IMR-90 (cell line): ENCODE measurements around the gene SYNM. TPM values are rescaled to one million over a fixed set of nuclear protein-coding genes. Genes with fewer than 3 reads are reported as not detected.

Source experiments
- ATAC-seq: fragments of 200-7000 bp; cut with Tn5 transposase; 2 replicates; pipeline ENCODE4 v1.9.1; 2020; ENCODE audit warnings: low read depth, mild to moderate bottlenecking, moderate library complexity
- BruUV-seq: library from RNA; stranded (reverse); fragments of 400-500 nt; replicated peaks from 2 replicates; lab custom pipeline; 2021; lab: Mats Ljungman, UMichigan
- CTCF ChIA-PET: fragments of 300-600 bp; formaldehyde crosslinking; extraction: SDS; loops from one replicate; lab custom pipeline; 2021; ENCODE audit warnings: antibody characterized with exemption; lab: Yijun Ruan, JAX
- POLR2A ChIA-PET: fragments of 300-600 bp; sonication (Branson Sonifier 250); formaldehyde crosslinking; loops from one replicate; lab custom pipeline; 2022; ENCODE audit warnings: antibody characterized with exemption; ENCODE audit not compliant: unreplicated experiment; lab: Charles Lee
- DNase-seq: peaks from one replicate; pipeline ENCODE4 v3.0.0; 2013
- H2AFZ ChIP-seq: replicated peaks from 2 replicates; pipeline ENCODE3; 2013; ENCODE audit warnings: low read length, mild to moderate bottlenecking; ENCODE audit not compliant: poor library complexity
- H2AK5ac ChIP-seq: 2 replicates; pipeline ENCODE4 v1.6.1; 2013; ENCODE audit warnings: low read depth, low read length, inconsistent platforms
- H2AK9ac ChIP-seq: replicated peaks from 2 replicates; pipeline ENCODE3; 2013; ENCODE audit warnings: mild to moderate bottlenecking, low read depth, low read length, moderate library complexity; ENCODE audit not compliant: poor library complexity
- H2BK120ac ChIP-seq: 2 replicates; pipeline ENCODE4 v1.6.1; 2013; ENCODE audit warnings: low read depth, low read length, inconsistent platforms
- H2BK15ac ChIP-seq: 3 replicates; pipeline ENCODE4 v1.6.1; 2013; ENCODE audit warnings: low read depth, low read length, inconsistent platforms
- H2BK20ac ChIP-seq: 2 replicates; pipeline ENCODE4 v1.6.1; 2013; ENCODE audit warnings: low read depth, mild to moderate bottlenecking, inconsistent platforms, low read length, moderate library complexity
- H2BK5ac ChIP-seq: 2 replicates; pipeline ENCODE4 v1.6.1; 2013; ENCODE audit warnings: mild to moderate bottlenecking, low read depth, low read length, inconsistent platforms; ENCODE audit not compliant: poor library complexity, severe bottlenecking
- H3K14ac ChIP-seq: replicated peaks from 2 replicates; pipeline ENCODE4 v1.6.1; 2013; ENCODE audit warnings: low read depth, low read length, inconsistent platforms
- H3K18ac ChIP-seq: 2 replicates; pipeline ENCODE4 v1.6.1; 2013; ENCODE audit warnings: low read depth, low read length, control low read depth
- H3K23ac ChIP-seq: 2 replicates; pipeline ENCODE4 v1.6.1; 2013; ENCODE audit warnings: low read depth, low read length, inconsistent platforms
- H3K27ac ChIP-seq: 2 replicates; pipeline ENCODE4 v1.5.1; 2013; ENCODE audit warnings: mild to moderate bottlenecking, control low read depth, low read length; ENCODE audit not compliant: insufficient read depth
- H3K27me3 ChIP-seq: 2 replicates; pipeline ENCODE4 v1.6.1; 2013; ENCODE audit warnings: low read length; ENCODE audit not compliant: control insufficient read depth, insufficient read depth
- H3K36me3 ChIP-seq: 2 replicates; pipeline ENCODE4 v1.6.1; 2013; ENCODE audit warnings: low read length, mixed read lengths; ENCODE audit not compliant: control insufficient read depth, insufficient read depth
- H3K4ac ChIP-seq: 2 replicates; pipeline ENCODE4 v1.6.1; 2013; ENCODE audit warnings: low read depth, low read length, inconsistent platforms
- H3K4me1 ChIP-seq: 2 replicates; pipeline ENCODE4 v1.6.1; 2013; ENCODE audit warnings: low read length, mixed read lengths; ENCODE audit not compliant: control insufficient read depth, insufficient read depth
- H3K4me2 ChIP-seq: 2 replicates; pipeline ENCODE4 v1.6.1; 2013; ENCODE audit warnings: low read depth, mild to moderate bottlenecking, control low read depth, low read length, moderate library complexity
- H3K4me3 ChIP-seq: 2 replicates; pipeline ENCODE4 v1.5.1; 2013; ENCODE audit warnings: low read depth, mild to moderate bottlenecking, control low read depth, low read length, moderate library complexity; ENCODE audit not compliant: insufficient read depth
- H3K56ac ChIP-seq: 2 replicates; pipeline ENCODE4 v1.6.1; 2013; ENCODE audit warnings: low read length, inconsistent platforms; ENCODE audit not compliant: insufficient read depth; ENCODE audit errors: extremely low read depth
- H3K79me1 ChIP-seq, 2 experiments: 2 replicates each; pipeline ENCODE4 v1.6.1; 2013; ENCODE audit warnings: low read length in 2 of 2, inconsistent platforms in 1 of 2, low read depth in 1 of 2
- H3K9ac ChIP-seq: 2 replicates; pipeline ENCODE4 v1.6.1; 2013; ENCODE audit warnings: low read depth, low read length, control low read depth
- H3K9me1 ChIP-seq: 2 replicates; pipeline ENCODE4 v1.6.1; 2013; ENCODE audit warnings: low read length, inconsistent platforms; ENCODE audit not compliant: insufficient read depth
- H3K9me3 ChIP-seq: 2 replicates; pipeline ENCODE4 v1.6.1; 2013; ENCODE audit warnings: low read length; ENCODE audit not compliant: control insufficient read depth, insufficient read depth
- H4K20me1 ChIP-seq: 2 replicates; pipeline ENCODE4 v1.6.1; 2013; ENCODE audit warnings: low read length, inconsistent platforms; ENCODE audit not compliant: insufficient read depth
- H4K5ac ChIP-seq: 2 replicates; pipeline ENCODE4 v1.6.1; 2013; ENCODE audit warnings: mild to moderate bottlenecking, low read depth, low read length, control low read depth
- H4K8ac ChIP-seq, 2 experiments: 2 replicates each; pipeline ENCODE4 v1.6.1; 2013; ENCODE audit warnings: low read depth in 2 of 2, low read length in 2 of 2, control low read depth in 1 of 2, inconsistent platforms in 1 of 2
- H4K91ac ChIP-seq: 2 replicates; pipeline ENCODE4 v1.6.1; 2013; ENCODE audit warnings: low read depth, low read length, inconsistent platforms; ENCODE audit not compliant: insufficient read depth
- WGBS, 2 experiments: methylation state at CpG; one replicate each; pipeline versions ENCODE4 v1.1.5 to v1.1.7; 2013; ENCODE audit warnings: missing lambda C conversion rate in 2 of 2; ENCODE audit not compliant: insufficient read length in 1 of 2; ENCODE audit errors: extremely low coverage in 2 of 2; 5-methylcytosine and 5-hydroxymethylcytosine counted together
- dilution Hi-C: fragments of 300-500 bp; cut with HindIII; formaldehyde crosslinking; loops from one replicate; pipeline ENCODE4 v1.14.3; 2018; ENCODE audit warnings: low sequenced_read_pairs; ENCODE audit not compliant: unreplicated experiment
- in situ Hi-C: fragments of 300-500 bp; cut with MboI; formaldehyde crosslinking; loops from 3 replicates; pipeline ENCODE4 v1.14.3; 2019; ENCODE audit warnings: low sequenced_read_pairs, inconsistent platforms, mixed read lengths
- intact Hi-C: fragments of 100-400 bp; cut with micrococcal nuclease; formaldehyde crosslinking; loops from 2 replicates; pipeline ENCODE4 v1.10.0; 2022
- polyA plus RNA-seq, 3 experiments: library from polyadenylated mRNA; depleted of rRNA; stranded (reverse); fragments of >200 nt; gene quantifications; 2 replicates each; pipeline ENCODE4 v1.2.3, GENCODE V29; 2012; ENCODE audit warnings: low replicate concordance in 1 of 3
- total RNA-seq: library from RNA; depleted of rRNA; stranded (reverse); fragments of >200 nt; gene quantifications from 2 replicates; pipeline ENCODE4 v1.2.3, GENCODE V29; 2012
- TF ChIP-seq, protein P1 (sequence below): fragments of 150-350 bp; IDR thresholded peaks from 2 replicates; pipeline ENCODE4 v1.6.1; 2017; ENCODE audit warnings: mild to moderate bottlenecking, antibody characterized with exemption, low read length, low read depth
- TF ChIP-seq, protein P2 (sequence below): conservative IDR thresholded peaks from 2 replicates; pipeline ENCODE4 v1.5.1; 2012; ENCODE audit warnings: mild to moderate bottlenecking, low read depth, low read length, improper control_type of control experiment

SYNM gene
- total and polyA plus RNA-seq, 2 of the 4 experiments (the other 2 are of a cell fraction): 2.1 to 3.4 TPM

DNA sequence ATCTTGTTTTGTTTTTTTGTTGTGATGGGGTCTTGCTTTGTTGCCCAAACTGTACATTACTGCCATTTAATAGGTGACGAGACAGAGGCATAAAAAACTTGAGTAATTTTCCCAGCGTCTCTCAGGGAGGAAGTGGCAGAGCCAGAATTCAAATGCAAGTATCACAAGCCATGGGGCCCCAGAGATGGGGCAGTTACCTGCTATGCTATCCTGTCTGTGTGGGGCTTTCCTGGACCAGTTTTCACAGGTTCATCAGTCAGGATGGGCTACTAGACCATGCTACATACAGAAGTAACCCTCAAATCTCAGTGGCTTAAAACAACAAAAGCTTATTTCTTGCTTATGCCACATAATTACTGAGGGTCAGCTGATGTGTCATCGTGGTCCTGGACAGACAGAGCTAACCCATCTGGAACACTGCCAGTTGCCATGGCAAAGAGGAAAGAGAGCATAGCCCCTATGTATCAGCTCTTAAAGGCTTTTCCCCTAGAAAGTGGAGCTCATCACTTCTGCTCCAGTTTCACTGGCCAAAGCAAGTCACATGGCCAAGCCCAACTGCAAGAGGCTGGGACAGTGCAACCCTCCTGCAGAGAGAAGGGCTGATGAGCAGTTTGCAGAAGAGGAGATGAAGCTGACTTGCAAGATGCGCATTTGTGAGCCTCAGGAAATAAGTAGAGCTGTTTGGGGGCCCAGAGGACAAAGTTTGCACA lies 31.7 kb upstream of the SYNM start:
- no peak overlapping the region for H2AFZ ChIP-seq
- no peak overlapping the region for H3K27ac ChIP-seq
- no peak overlapping the region for H3K9ac ChIP-seq
- no peak overlapping the region for H4K8ac ChIP-seq
- no peak overlapping the region for H4K91ac ChIP-seq
- H2BK120ac ChIP-seq: no peak overlapping the region
- no peaks in the 10 kb centered on the region for H3K9me1 ChIP-seq
- ATAC-seq (peak; percentile 27; the same call in 1 of the 2 replicates), DNase-seq (peak; percentile 5)
- H3K14ac ChIP-seq: no peak overlapping the region
- no peaks in the 10 kb centered on the region for H3K36me3 ChIP-seq
- no peaks in the 10 kb centered on the region for H3K4me1 ChIP-seq
- no peak overlapping the region for H4K5ac ChIP-seq
- no peak overlapping the region for H3K56ac ChIP-seq
- H3K4me3 ChIP-seq: no peak overlapping the region
- ChIA-PET CTCF (no interaction called here), POLR2A (no interaction called here)
- in situ Hi-C loops: loop anchor here (10.0 kb wide), 2 partner anchors 418 to 628 kb away; no protein-coding TSS in a partner anchor
- H2BK15ac ChIP-seq: no peak overlapping the region
- dilution Hi-C loops: loop anchor here (25.0 kb wide), 1 partner anchor 136 kb away; no protein-coding TSS in a partner anchor
- no peak overlapping the region for H3K4me2 ChIP-seq
- H3K79me1 ChIP-seq: no peaks in the 10 kb centered on the region
- no peak overlapping the region for H3K23ac ChIP-seq
- H4K20me1 ChIP-seq: no peaks in the 10 kb centered on the region
- no peaks in the 10 kb centered on the region for H3K9me3 ChIP-seq
- no peak overlapping the region for H2BK5ac ChIP-seq
- 43% methylated on average over 1 of the region's 4 CpGs; no CpG with 5 or more reads in 1 of the 2 experiments for WGBS, 2 experiments
- H2AK9ac ChIP-seq: no peak overlapping the region
- no peak overlapping the region for H3K18ac ChIP-seq
- no peak overlapping the region for H3K4ac ChIP-seq
- intact Hi-C loops: no loop called here
- no peak overlapping the region for H2AK5ac ChIP-seq
- no peak overlapping the region for H2BK20ac ChIP-seq
- BruUV-seq: no TSS peak
- TF ChIP-seq, protein P1, sequence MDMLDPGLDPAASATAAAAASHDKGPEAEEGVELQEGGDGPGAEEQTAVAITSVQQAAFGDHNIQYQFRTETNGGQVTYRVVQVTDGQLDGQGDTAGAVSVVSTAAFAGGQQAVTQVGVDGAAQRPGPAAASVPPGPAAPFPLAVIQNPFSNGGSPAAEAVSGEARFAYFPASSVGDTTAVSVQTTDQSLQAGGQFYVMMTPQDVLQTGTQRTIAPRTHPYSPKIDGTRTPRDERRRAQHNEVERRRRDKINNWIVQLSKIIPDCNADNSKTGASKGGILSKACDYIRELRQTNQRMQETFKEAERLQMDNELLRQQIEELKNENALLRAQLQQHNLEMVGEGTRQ: peak; percentile 58
- TF ChIP-seq, protein P2, sequence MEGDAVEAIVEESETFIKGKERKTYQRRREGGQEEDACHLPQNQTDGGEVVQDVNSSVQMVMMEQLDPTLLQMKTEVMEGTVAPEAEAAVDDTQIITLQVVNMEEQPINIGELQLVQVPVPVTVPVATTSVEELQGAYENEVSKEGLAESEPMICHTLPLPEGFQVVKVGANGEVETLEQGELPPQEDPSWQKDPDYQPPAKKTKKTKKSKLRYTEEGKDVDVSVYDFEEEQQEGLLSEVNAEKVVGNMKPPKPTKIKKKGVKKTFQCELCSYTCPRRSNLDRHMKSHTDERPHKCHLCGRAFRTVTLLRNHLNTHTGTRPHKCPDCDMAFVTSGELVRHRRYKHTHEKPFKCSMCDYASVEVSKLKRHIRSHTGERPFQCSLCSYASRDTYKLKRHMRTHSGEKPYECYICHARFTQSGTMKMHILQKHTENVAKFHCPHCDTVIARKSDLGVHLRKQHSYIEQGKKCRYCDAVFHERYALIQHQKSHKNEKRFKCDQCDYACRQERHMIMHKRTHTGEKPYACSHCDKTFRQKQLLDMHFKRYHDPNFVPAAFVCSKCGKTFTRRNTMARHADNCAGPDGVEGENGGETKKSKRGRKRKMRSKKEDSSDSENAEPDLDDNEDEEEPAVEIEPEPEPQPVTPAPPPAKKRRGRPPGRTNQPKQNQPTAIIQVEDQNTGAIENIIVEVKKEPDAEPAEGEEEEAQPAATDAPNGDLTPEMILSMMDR: no peak
- no peaks in the 10 kb centered on the region for H3K27me3 ChIP-seq
